HFFc6 (cell line): ENCODE measurements around the gene FRY. TPM values are rescaled to one million over a fixed set of nuclear protein-coding genes. Genes with fewer than 3 reads are reported as not detected.

ENCODE experiments used
- DNase-seq: peaks from one replicate; pipeline ENCODE4 v3.0.0-alpha.2; 2018
- H3K27ac Mint-ChIP-seq: 2 replicates; pipeline ENCODE4 v1.8.0; 2020; ENCODE audit warnings: mild to moderate bottlenecking, mixed read lengths
- H3K27me3 Mint-ChIP-seq: 2 replicates; pipeline ENCODE4 v1.8.0; 2021; ENCODE audit warnings: mild to moderate bottlenecking, moderate library complexity, mixed read lengths; ENCODE audit not compliant: insufficient read depth
- H3K36me3 Mint-ChIP-seq: 2 replicates; pipeline ENCODE4 v1.8.0; 2021; ENCODE audit warnings: low read depth, mixed read lengths
- H3K4me1 Mint-ChIP-seq: 2 replicates; pipeline ENCODE4 v1.8.0; 2020; ENCODE audit warnings: low read depth, mixed read lengths
- H3K4me3 Mint-ChIP-seq: 2 replicates; pipeline ENCODE4 v1.8.0; 2020; ENCODE audit warnings: mild to moderate bottlenecking, moderate library complexity, mixed read lengths
- H3K9me3 Mint-ChIP-seq: 2 replicates; pipeline ENCODE4 v1.8.0; 2020; ENCODE audit warnings: mild to moderate bottlenecking, mixed read lengths
- total RNA-seq, 6 experiments: library from RNA; stranded (reverse); fragmentation: NEBNext Ultra II Directional; extraction: Animal tissue kit (Norgen Biotek cat#: 25700); gene quantifications; 2 replicates in 1 of 6; 3 replicates in 5 of 6; pipeline ENCODE4 v1.2.3, GENCODE V29; 2021
- TF ChIP-seq, protein P1 (sequence below): fragments of 200-600 bp; sonication (generic); IDR thresholded peaks from 2 replicates; pipeline ENCODE4 v1.5.0; 2021; ENCODE audit warnings: antibody characterized with exemption, mild to moderate bottlenecking

FRY gene
- total RNA-seq, 6 experiments from 2014 or later, result 12.3 to 19.2 (median 13.8) TPM

DNA sequence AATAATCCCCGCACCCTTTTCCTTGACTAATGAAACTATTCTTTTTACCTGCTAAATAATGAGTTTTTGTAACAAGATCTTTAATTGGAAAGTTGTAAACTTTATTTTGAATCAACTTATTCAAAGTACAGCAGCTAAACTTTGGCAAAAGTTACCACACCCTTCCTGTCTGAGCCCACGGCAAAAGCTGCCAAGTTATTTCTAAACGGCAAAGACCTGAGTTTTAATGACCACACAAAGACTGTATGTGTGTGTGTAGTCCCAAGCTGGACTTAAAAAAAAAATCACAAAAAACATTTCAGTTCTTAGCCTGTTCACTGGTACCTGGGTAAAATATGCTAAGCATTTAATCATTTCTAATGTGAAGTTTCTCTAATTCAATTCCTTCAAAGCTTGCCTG lies 222.8 kb downstream of the FRY start:
- Mint-ChIP-seq H3K9me3 (no peaks in the 10 kb centered on the region), H3K4me3 (no peak overlapping the region), H3K27me3 (no peaks in the 10 kb centered on the region; the same call in 1 of the 2 replicates), H3K36me3 (peaks cover 6% of the 10 kb centered on the region; the same call in 1 of the 2 replicates), H3K27ac (no peak overlapping the region), H3K4me1 (no peaks in the 10 kb centered on the region)
- TF ChIP-seq, protein P1, sequence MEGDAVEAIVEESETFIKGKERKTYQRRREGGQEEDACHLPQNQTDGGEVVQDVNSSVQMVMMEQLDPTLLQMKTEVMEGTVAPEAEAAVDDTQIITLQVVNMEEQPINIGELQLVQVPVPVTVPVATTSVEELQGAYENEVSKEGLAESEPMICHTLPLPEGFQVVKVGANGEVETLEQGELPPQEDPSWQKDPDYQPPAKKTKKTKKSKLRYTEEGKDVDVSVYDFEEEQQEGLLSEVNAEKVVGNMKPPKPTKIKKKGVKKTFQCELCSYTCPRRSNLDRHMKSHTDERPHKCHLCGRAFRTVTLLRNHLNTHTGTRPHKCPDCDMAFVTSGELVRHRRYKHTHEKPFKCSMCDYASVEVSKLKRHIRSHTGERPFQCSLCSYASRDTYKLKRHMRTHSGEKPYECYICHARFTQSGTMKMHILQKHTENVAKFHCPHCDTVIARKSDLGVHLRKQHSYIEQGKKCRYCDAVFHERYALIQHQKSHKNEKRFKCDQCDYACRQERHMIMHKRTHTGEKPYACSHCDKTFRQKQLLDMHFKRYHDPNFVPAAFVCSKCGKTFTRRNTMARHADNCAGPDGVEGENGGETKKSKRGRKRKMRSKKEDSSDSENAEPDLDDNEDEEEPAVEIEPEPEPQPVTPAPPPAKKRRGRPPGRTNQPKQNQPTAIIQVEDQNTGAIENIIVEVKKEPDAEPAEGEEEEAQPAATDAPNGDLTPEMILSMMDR, result no peak
- no peak for DNase-seq

DNA sequence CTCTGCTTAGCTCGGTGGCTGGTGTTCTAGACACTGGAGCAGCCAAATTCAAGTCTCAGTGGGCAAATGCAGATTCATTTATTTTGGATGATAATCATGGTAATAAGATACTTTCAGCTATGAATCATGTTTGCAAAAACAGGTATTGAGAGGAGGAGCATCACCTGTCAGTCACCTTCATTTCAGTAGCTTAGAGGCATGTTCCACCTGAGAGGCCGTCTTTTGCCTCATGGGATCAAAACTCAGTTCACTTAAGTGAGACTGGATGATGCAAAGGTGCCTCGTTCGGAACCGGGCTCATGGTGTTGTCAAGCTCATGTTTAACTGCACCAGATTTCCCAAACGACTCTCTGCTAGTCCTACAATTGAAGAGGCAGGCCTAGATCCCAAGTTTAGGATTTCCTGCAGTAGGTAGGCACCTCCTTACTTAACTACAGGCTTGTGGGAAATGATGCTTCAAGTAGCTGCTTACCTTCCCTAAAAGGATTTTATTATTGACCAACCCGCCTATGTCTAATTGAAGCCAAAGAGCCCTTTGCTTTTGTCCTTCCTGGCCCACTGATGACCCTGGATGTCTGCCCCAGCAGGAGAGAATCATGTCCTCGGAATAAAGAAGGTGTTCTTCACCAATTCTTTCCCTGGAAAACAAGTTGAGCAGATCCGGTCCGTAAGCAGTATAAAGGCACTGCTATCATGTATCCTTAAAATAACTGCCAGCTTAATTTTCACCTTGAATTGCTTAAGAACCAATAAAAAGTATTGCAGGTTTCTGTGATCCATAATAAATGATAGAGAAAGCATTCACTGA lies 223.5 kb downstream of the FRY start:
- H3K4me3 Mint-ChIP-seq, result no peak overlapping the region
- H3K36me3 Mint-ChIP-seq, result no peaks in the 10 kb centered on the region
- no peaks in the 10 kb centered on the region for H3K9me3 Mint-ChIP-seq
- no peaks in the 10 kb centered on the region; the same call in 1 of the 2 replicates for H3K27me3 Mint-ChIP-seq
- TF ChIP-seq, protein P1, result no peak
- no peak for DNase-seq
- H3K27ac Mint-ChIP-seq, result no peak overlapping the region
- H3K4me1 Mint-ChIP-seq, result no peaks in the 10 kb centered on the region; the same call in 1 of the 2 replicates

DNA sequence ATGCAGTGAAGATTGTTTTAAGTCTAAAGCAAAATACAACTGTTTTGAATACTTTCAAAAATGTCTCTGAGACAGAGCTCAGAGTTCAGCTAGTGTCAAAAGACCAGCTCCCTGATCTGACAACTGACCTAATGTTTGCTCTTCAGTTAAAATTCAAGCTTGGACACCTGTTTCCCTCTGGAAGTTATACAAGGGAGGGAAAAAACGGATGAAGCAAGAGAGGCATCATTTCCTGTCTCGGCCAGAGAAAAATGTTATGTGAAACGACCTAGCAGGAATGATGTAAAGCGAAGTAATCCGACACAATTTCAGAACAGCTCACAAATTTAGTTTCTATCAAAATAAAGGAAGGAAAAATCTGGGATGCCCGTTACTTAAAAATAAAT lies 224.1 kb downstream of the FRY start:
- TF ChIP-seq, protein P1, result no peak
- H3K27ac Mint-ChIP-seq, result no peak overlapping the region
- H3K4me3 Mint-ChIP-seq, result no peak overlapping the region
- H3K27me3 Mint-ChIP-seq, result no peaks in the 10 kb centered on the region; the same call in 1 of the 2 replicates
- H3K9me3 Mint-ChIP-seq, result no peaks in the 10 kb centered on the region
- DNase-seq, result no peak
- peaks cover 2% of the 10 kb centered on the region for H3K4me1 Mint-ChIP-seq
- H3K36me3 Mint-ChIP-seq, result no peaks in the 10 kb centered on the region

DNA sequence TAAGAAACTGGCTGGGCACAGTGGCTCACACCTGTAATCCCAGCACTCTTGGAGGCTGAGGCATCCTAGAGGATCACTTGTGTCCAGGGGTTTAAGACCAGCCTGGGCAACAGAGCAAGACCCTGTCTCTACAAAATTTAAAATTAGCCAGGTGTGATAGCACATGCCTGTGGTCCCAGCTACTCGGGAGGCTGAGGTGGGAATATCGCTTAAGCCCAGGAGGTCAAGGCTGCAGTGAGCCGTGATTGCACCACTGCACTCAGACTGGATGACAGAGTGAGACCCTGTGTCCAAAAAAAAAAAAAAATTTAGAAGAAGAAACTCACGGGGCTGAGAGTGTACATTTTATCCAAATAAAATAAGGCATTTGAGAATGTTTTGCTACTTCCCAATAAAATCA lies 224.7 kb downstream of the FRY start:
- Mint-ChIP-seq H3K36me3 (no peaks in the 10 kb centered on the region), H3K4me1 (peaks cover 7% of the 10 kb centered on the region), H3K27me3 (no peaks in the 10 kb centered on the region; the same call in 1 of the 2 replicates), H3K27ac (no peak overlapping the region), H3K4me3 (no peak overlapping the region), H3K9me3 (no peaks in the 10 kb centered on the region)
- TF ChIP-seq, protein P1, result no peak
- DNase-seq, result no peak

DNA sequence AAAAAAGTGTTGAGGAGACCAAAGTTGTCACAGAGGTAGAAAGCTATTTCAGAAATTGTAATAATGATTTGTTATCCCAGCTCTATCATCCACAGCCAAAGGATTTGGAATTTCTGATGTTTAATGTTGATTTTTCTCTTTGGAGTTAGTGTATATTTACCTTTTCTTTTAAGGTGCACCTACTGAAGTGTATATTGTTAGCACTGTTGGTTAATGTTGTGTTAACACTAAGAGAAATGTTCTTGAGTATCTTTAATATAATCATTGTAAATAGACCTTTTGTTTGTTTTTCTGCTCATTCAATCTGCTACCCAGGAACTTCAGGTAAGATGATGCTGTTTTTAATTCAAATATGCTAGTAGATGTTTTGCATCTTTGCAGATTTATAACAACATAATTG lies 226.1 kb downstream of the FRY start:
- H3K27me3 Mint-ChIP-seq, result no peaks in the 10 kb centered on the region; the same call in 1 of the 2 replicates
- no peaks in the 10 kb centered on the region for H3K9me3 Mint-ChIP-seq
- no peak overlapping the region for H3K27ac Mint-ChIP-seq
- H3K4me1 Mint-ChIP-seq, result peaks cover 21% of the 10 kb centered on the region
- TF ChIP-seq, protein P1, result no peak
- no peak for DNase-seq
- no peak overlapping the region for H3K4me3 Mint-ChIP-seq
- H3K36me3 Mint-ChIP-seq, result no peaks in the 10 kb centered on the region
